Fibroblast of lung (primary cell): ENCODE data around the gene CAPSL. TPM values are rescaled to one million over a fixed set of nuclear protein-coding genes. Genes with fewer than 3 reads are reported as not detected.
"Not testable (repeated sequence)": the region's sequence is repeated elsewhere in the genome, so short reads cannot be mapped to it uniquely, and the experiment has no call there.

Experiments used
- DNase-seq, 2 donors: peaks; one replicate each; pipeline versions ENCODE4 v3.0.0 to v3.0.0-alpha.2; 2010; ENCODE audit warnings: low read depth in 2 of 2
- H2AFZ ChIP-seq: 2 replicates; pipeline ENCODE4 v1.5.1; 2012; ENCODE audit warnings: low read length, control low read depth, inconsistent platforms
- H3K27ac ChIP-seq: 2 replicates; pipeline ENCODE4 v1.5.1; 2011; ENCODE audit warnings: low read length, control low read depth; ENCODE audit not compliant: insufficient read depth
- H3K27me3 ChIP-seq: 2 replicates; pipeline ENCODE4 v1.5.1; 2011; ENCODE audit warnings: mild to moderate bottlenecking, low read length; ENCODE audit not compliant: control insufficient read depth, insufficient read depth
- H3K36me3 ChIP-seq: 2 replicates; pipeline ENCODE4 v1.5.1; 2011; ENCODE audit warnings: low read length; ENCODE audit not compliant: control insufficient read depth, insufficient read depth
- H3K4me1 ChIP-seq: 2 replicates; pipeline ENCODE4 v1.5.1; 2011; ENCODE audit warnings: low read length; ENCODE audit not compliant: control insufficient read depth, insufficient read depth; ENCODE audit errors: extremely low read depth
- H3K4me2 ChIP-seq: 2 replicates; pipeline ENCODE4 v1.5.1; 2011; ENCODE audit warnings: low read length, control low read depth; ENCODE audit not compliant: insufficient read depth; ENCODE audit errors: extremely low read depth
- H3K4me3 ChIP-seq, 4 experiments: fragments of 200-600 bp in 1 of 4; sonication (generic) in 1 of 4; replicated peaks in 1 of 4; 2 replicates each; pipeline ENCODE4 v1.5.1; 2011 to 2016; ENCODE audit warnings: low read length in 4 of 4, low read depth in 3 of 4, mild to moderate bottlenecking in 3 of 4, control low read depth in 2 of 4, inconsistent platforms in 1 of 4, mixed read lengths in 1 of 4; ENCODE audit not compliant: insufficient read depth in 1 of 4; ENCODE audit errors: control extremely low read depth in 1 of 4
- H3K79me2 ChIP-seq: 2 replicates; pipeline ENCODE4 v1.5.1; 2012; ENCODE audit warnings: mild to moderate bottlenecking, low read length, inconsistent platforms; ENCODE audit not compliant: control insufficient read depth, insufficient read depth
- H3K9ac ChIP-seq: 2 replicates; pipeline ENCODE4 v1.5.1; 2011; ENCODE audit warnings: mild to moderate bottlenecking, low read length, control low read depth; ENCODE audit not compliant: insufficient read depth
- H3K9me3 ChIP-seq: 2 replicates; pipeline ENCODE4 v1.5.1; 2012; ENCODE audit warnings: low read depth, low read length; ENCODE audit not compliant: control insufficient read depth, insufficient read depth
- H4K20me1 ChIP-seq: 2 replicates; pipeline ENCODE4 v1.5.1; 2011; ENCODE audit warnings: low read length; ENCODE audit not compliant: control insufficient read depth, insufficient read depth; ENCODE audit errors: extremely low read depth
- EZH2 ChIP-seq: IDR thresholded peaks from 2 replicates; pipeline ENCODE4 v1.5.1; 2012; ENCODE audit warnings: low read length, control low read depth, mild to moderate bottlenecking; ENCODE audit errors: missing control alignments
- polyA minus RNA-seq: library from RNA; depleted of rRNA, polyadenylated mRNA; stranded (reverse); fragments of >200 nt; gene quantifications from 2 replicates; pipeline ENCODE4 v1.2.3, GENCODE V29; 2011; ENCODE audit warnings: low replicate concordance
- polyA plus RNA-seq, 2 donors: library from polyadenylated mRNA; depleted of rRNA in 1 of 2; stranded (reverse) in 1 of 2; unstranded in 1 of 2; fragments of >200 nt; gene quantifications; 2 replicates each; pipeline ENCODE4 v1.2.1, GENCODE V29; 2011 to 2012; ENCODE audit warnings: missing spikeins in 1 of 2
- total RNA-seq: library from RNA; depleted of rRNA; stranded (reverse); fragments of >200 nt; gene quantifications from 2 replicates; pipeline ENCODE4 v1.2.1, GENCODE V29; 2014
- TF ChIP-seq, protein P1 (sequence below), 2 donors: IDR thresholded peaks in 1 of 2; conservative IDR thresholded peaks in 1 of 2; 1 replicate in 1 of 2; 2 replicates in 1 of 2; pipeline ENCODE4 v1.5.1; 2011 to 2012; ENCODE audit warnings: low read length in 2 of 2, control low read depth in 1 of 2, inconsistent platforms in 1 of 2, low read depth in 1 of 2, mild to moderate bottlenecking in 1 of 2

Gene CAPSL
- 0.33 TPM in 1 of 2 replicates, not detected in the other for total RNA-seq
- polyA plus RNA-seq = 0.73 and 0.96 TPM in 2 replicates
- polyA plus RNA-seq (2012) = 0.42 and 0.44 TPM in 2 replicates
- polyA minus RNA-seq = not detected in 2 replicates

DNA sequence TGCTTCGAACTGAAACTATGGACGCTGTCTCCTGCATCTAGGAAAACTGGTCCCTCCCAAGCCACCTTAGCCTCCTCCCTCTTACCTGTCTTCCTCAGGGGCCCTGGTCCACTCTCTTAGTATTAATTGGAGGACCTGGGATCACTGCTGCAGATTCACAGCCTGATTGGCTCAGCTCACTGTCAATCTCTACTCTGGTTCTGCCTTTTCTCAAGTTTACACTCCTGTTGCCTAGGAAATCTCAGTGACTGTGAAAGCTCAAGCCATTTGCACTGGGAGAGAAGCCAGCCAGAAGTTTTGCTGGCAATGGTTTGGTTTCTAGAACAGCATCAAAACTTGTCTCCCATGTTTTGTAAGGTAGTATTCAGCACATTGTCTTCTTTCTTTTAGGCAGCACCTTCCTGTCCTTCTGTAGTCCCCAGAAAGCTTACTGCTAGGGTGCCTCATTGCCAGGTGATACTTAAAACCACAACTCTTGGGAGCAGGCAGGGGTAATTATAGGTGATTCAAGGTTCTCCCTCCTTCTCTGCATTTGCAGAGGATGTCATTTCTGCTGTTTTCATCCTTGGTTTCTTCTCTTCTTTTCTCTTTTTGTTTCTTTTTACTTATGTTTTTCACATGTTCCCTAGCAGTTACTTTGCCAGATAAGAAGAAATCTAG, at the start of gene CAPSL:
Gene CAPSL (minus strand): TSS at position 55 of the 660 bp plus-strand sequence. CDS start 17,502 bp downstream, outside the sequence.
- peaks cover 3% of the 10 kb centered on the region for H3K27me3 ChIP-seq
- no peaks in the 10 kb centered on the region for H3K9me3 ChIP-seq
- H3K36me3 ChIP-seq = no peaks in the 10 kb centered on the region
- H4K20me1 ChIP-seq = no peaks in the 10 kb centered on the region
- DNase-seq = peak; percentile 69 to 79
- no peak within 1 kb of the TSS for H3K4me3 ChIP-seq
- no peak within 1 kb of the TSS for H2AFZ ChIP-seq
- H3K27ac ChIP-seq = no peak within 1 kb of the TSS
- no peak within 1 kb of the TSS for H3K4me2 ChIP-seq
- H3K4me1 ChIP-seq = no peaks in the 10 kb centered on the region
- TF ChIP-seq EZH2 = no peak
- TF ChIP-seq, protein P1, sequence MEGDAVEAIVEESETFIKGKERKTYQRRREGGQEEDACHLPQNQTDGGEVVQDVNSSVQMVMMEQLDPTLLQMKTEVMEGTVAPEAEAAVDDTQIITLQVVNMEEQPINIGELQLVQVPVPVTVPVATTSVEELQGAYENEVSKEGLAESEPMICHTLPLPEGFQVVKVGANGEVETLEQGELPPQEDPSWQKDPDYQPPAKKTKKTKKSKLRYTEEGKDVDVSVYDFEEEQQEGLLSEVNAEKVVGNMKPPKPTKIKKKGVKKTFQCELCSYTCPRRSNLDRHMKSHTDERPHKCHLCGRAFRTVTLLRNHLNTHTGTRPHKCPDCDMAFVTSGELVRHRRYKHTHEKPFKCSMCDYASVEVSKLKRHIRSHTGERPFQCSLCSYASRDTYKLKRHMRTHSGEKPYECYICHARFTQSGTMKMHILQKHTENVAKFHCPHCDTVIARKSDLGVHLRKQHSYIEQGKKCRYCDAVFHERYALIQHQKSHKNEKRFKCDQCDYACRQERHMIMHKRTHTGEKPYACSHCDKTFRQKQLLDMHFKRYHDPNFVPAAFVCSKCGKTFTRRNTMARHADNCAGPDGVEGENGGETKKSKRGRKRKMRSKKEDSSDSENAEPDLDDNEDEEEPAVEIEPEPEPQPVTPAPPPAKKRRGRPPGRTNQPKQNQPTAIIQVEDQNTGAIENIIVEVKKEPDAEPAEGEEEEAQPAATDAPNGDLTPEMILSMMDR (conservative IDR thresholded peaks at IDR 0.05 in 1 of 2, IDR thresholded peaks at IDR 0.05 in 1 of 2; ENCODE audit: low read depth in 1 of 2, low read length in 2 of 2) = no peak
- H3K79me2 ChIP-seq = no peaks in the 10 kb centered on the region
- H3K9ac ChIP-seq = no peak within 1 kb of the TSS

DNA sequence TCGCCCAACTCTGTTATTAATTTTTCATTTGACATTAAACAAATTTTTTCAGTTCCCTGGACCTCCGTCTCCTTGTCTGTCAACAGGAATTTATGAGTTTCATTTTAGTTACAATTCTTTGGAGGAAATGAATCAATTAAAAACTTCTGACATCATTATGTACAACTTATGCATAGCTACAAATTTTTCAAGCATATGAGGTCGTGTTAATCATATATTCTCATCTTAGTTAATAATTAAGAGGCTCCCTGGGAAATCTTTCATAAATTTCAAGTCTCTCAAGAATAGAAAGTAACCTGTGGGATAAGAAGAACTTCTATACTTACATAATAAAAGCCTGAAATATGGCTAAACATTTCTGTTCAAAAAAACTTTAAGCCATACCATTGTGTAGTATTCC, 49.4 kb upstream of the CAPSL start:
- Histone ChIP-seq H3K4me1 (no peaks in the 10 kb centered on the region), H3K79me2 (no peaks in the 10 kb centered on the region), H3K27me3 (peaks cover 3% of the 10 kb centered on the region), H2AFZ (no peak overlapping the region), H3K36me3 (no peaks in the 10 kb centered on the region), H3K9me3 (no peaks in the 10 kb centered on the region), H3K9ac (no peak overlapping the region), H4K20me1 (no peaks in the 10 kb centered on the region), H3K4me3 (no peak overlapping the region), H3K4me2 (no peak overlapping the region), H3K27ac (no peak overlapping the region)
- TF ChIP-seq, protein P1 (conservative IDR thresholded peaks at IDR 0.05 in 1 of 2, IDR thresholded peaks at IDR 0.05 in 1 of 2; ENCODE audit: low read depth in 1 of 2, low read length in 2 of 2) = no peak
- TF ChIP-seq EZH2 = no peak
- DNase-seq = no peak

DNA sequence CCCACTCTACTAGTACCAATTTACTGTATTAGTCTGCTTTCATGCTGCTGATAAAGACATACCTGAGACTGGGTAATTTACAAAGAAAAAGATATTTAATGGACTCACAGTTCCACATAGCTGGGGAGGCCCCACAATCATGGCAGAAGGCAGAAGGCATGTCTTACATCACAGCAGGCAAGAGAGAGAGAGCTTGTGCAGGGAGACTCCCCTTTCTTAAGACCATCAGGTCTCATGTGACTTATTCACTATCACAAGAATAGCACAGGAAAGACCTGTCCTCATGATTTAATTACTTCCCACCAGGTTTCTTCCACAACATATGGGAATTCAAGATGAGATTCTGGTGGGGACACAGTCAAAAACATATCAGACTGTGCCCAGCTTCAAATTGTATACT, 41.3 kb upstream of the CAPSL start:
- DNase-seq = no peak
- H3K4me2 ChIP-seq = no peak overlapping the region
- H3K36me3 ChIP-seq = no peaks in the 10 kb centered on the region
- no peaks in the 10 kb centered on the region for H4K20me1 ChIP-seq
- no peak overlapping the region for H2AFZ ChIP-seq
- H3K9me3 ChIP-seq = no peaks in the 10 kb centered on the region
- no peak overlapping the region for H3K9ac ChIP-seq
- no peaks in the 10 kb centered on the region for H3K4me1 ChIP-seq
- no peak overlapping the region for H3K4me3 ChIP-seq
- TF ChIP-seq, protein P1 (conservative IDR thresholded peaks at IDR 0.05 in 1 of 2, IDR thresholded peaks at IDR 0.05 in 1 of 2; ENCODE audit: low read depth in 1 of 2, low read length in 2 of 2) = no peak
- no peak for TF ChIP-seq EZH2
- no peaks in the 10 kb centered on the region for H3K27me3 ChIP-seq
- H3K79me2 ChIP-seq = no peaks in the 10 kb centered on the region
- no peak overlapping the region for H3K27ac ChIP-seq

DNA sequence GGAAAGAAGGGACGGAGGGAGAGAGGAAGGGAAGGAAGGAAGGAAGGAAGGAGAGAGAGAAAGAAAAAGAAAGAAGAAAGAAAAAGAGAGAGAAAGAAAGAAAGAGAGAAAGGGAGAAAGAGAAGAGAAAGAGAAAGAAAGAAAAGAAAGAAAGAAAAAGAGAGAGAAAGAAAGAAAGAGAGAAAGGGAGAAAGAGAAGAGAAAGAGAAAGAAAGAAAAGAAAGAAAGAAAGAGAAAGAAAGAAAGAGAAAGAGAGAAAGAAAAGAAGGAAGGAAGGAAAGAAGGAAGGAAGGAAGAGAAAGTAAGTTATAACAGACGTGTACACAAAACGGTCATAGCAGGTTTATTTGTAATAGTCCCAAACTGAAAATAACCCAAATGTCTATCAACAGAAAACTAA, 38.4 kb upstream of the CAPSL start:
- not testable (repeated sequence) for DNase-seq, H3K4me3 ChIP-seq, H3K9me3 ChIP-seq, H3K9ac ChIP-seq, H3K36me3 ChIP-seq, H3K4me2 ChIP-seq, H3K27me3 ChIP-seq, H3K27ac ChIP-seq, H3K4me1 ChIP-seq, H3K79me2 ChIP-seq, H2AFZ ChIP-seq, H4K20me1 ChIP-seq
